ENCODE measurements around the gene PICALM. TPM values are rescaled to one million over a fixed set of nuclear protein-coding genes. Genes with fewer than 3 reads are reported as not detected.

PICALM gene
- total RNA-seq, 1 experiment from 2014 or later: 341 TPM

GRCh38 chr11:86079421-86079820, 10.5 kb upstream of the PICALM start:
- DNase-seq (ENCODE audit: low read depth): no peak

GRCh38 chr11:86073948-86074347, 5.1 kb upstream of the PICALM start:
- DNase-seq (ENCODE audit: low read depth): no peak

- peak; percentile 40 for DNase-seq (ENCODE audit: low read depth)
These were observed 3.3 kb upstream of the PICALM start for GRCh38 chr11:86072211-86072610.

GRCh38 chr11:86070142-86071056, 1.5 kb upstream of the PICALM start:
- peak; percentile 44 for DNase-seq (ENCODE audit: low read depth)

- DNase-seq (ENCODE audit: low read depth): peak; percentile 98
These were observed 671 bp upstream of the PICALM start for GRCh38 chr11:86069408-86070101.

GRCh38 chr11:86068138-86068871, 579 bp downstream of the PICALM start:
- peak; percentile 65 for DNase-seq (ENCODE audit: low read depth)

- no peak for DNase-seq (ENCODE audit: low read depth)
These were observed 1.1 kb downstream of the PICALM start for GRCh38 chr11:86067851-86068137.

- DNase-seq (ENCODE audit: low read depth): peak; percentile 43
These were observed 1.7 kb downstream of the PICALM start for GRCh38 chr11:86067009-86067850.

GRCh38 chr11:86066657-86067008, 2.3 kb downstream of the PICALM start:
- no peak for DNase-seq (ENCODE audit: low read depth)

GRCh38 chr11:86066033-86066432, 2.9 kb downstream of the PICALM start:
- DNase-seq (ENCODE audit: low read depth): no peak

GRCh38 chr11:86064220-86064803, 4.6 kb downstream of the PICALM start:
- peak; percentile 64 for DNase-seq (ENCODE audit: low read depth)

GRCh38 chr11:86063536-86063935, 5.3 kb downstream of the PICALM start:
- peak; percentile 75 for DNase-seq (ENCODE audit: low read depth)

GRCh38 chr11:86062719-86063118, 6.2 kb downstream of the PICALM start:
- peak; percentile 40 for DNase-seq (ENCODE audit: low read depth)

- no peak for DNase-seq (ENCODE audit: low read depth)
These were observed 7.2 kb downstream of the PICALM start for GRCh38 chr11:86061483-86062205.

GRCh38 chr11:86060544-86060943, 8.3 kb downstream of the PICALM start:
- DNase-seq (ENCODE audit: low read depth): no peak

- DNase-seq (ENCODE audit: low read depth): no peak
These were observed 10.5 kb downstream of the PICALM start for GRCh38 chr11:86058360-86058759.

- no peak for DNase-seq (ENCODE audit: low read depth)
These were observed 12.5 kb downstream of the PICALM start for GRCh38 chr11:86056351-86056854.

- DNase-seq (ENCODE audit: low read depth): no peak
These were observed 15.9 kb downstream of the PICALM start for GRCh38 chr11:86052693-86053641.

GRCh38 chr11:86050196-86050709, 18.6 kb downstream of the PICALM start:
- no peak for DNase-seq (ENCODE audit: low read depth)
